Adipose tissue (tissue), 3 donors: Measurements from ENCODE around the gene SFSWAP. TPM values are rescaled to one million over a fixed set of nuclear protein-coding genes. Genes with fewer than 3 reads are reported as not detected.

ENCODE experiments used
- H3K27ac ChIP-seq: one replicate; pipeline ENCODE4 v1.5.1; 2013; ENCODE audit warnings: low read depth, low read length
- WGBS, 3 donors: extraction: QIAGEN DNeasy Blood & Tissue Kit; methylation state at CpG; one replicate each; pipeline ENCODE4 v1.1.7; 2013; 5-methylcytosine and 5-hydroxymethylcytosine counted together
- polyA plus RNA-seq, 3 donors: library from polyadenylated mRNA; stranded (reverse); fragments of 200-250 nt; gene quantifications; one replicate each; pipeline ENCODE4 v1.2.3, GENCODE V29; 2013
- donor health status: healthy with polysubstance abuse.
- donor health status: Bipolar disorder and iron deficiency.
- donor health status: healthy.

SFSWAP gene
- polyA plus RNA-seq, 3 donors = 16.0 to 28.4 (median 18.1) TPM

- H3K27ac ChIP-seq = no peak overlapping the region
- 96 to 99% (median 97%) methylated on average over 7 of the region's 7 CpGs for WGBS, 3 donors
Measured at GRCh38 chr12:131745706-131746105, 34.8 kb downstream of the SFSWAP start.

GRCh38 chr12:131747276-131748177, 36.6 kb downstream of the SFSWAP start:
- WGBS, 3 donors = 86 to 88% (median 88%) methylated on average over 12 of the region's 12 CpGs
- no peak overlapping the region for H3K27ac ChIP-seq

- WGBS, 3 donors = 91 to 95% (median 95%) methylated on average over 18 to 19 of the region's 19 CpGs
- H3K27ac ChIP-seq = no peak overlapping the region
Measured at GRCh38 chr12:131749618-131750315, 38.9 kb downstream of the SFSWAP start.

- no peak overlapping the region for H3K27ac ChIP-seq
- 79 to 87% (median 83%) methylated on average over 7 of the region's 7 CpGs for WGBS, 3 donors
Measured at GRCh38 chr12:131751335-131751734, 40.4 kb downstream of the SFSWAP start.

- H3K27ac ChIP-seq = no peak overlapping the region
- 65 to 92% (median 86%) methylated on average over 11 of the region's 11 CpGs for WGBS, 3 donors
Measured at GRCh38 chr12:131752451-131752850, 41.6 kb downstream of the SFSWAP start.

GRCh38 chr12:131753005-131753404, 42.1 kb downstream of the SFSWAP start:
- WGBS, 3 donors = 94 to 98% (median 95%) methylated on average over 20 of the region's 20 CpGs
- H3K27ac ChIP-seq = no peak overlapping the region

GRCh38 chr12:131753757-131754156, 42.9 kb downstream of the SFSWAP start:
- no peak overlapping the region for H3K27ac ChIP-seq
- 95 to 99% (median 99%) methylated on average over 8 of the region's 8 CpGs for WGBS, 3 donors

- WGBS, 3 donors = 94 to 97% (median 94%) methylated on average over 17 of the region's 17 CpGs
- H3K27ac ChIP-seq = no peak overlapping the region
Measured at GRCh38 chr12:131754184-131754583, 43.3 kb downstream of the SFSWAP start.

- no peak overlapping the region for H3K27ac ChIP-seq
- 87 to 91% (median 88%) methylated on average over 16 of the region's 16 CpGs for WGBS, 3 donors
Measured at GRCh38 chr12:131755305-131756113, 44.6 kb downstream of the SFSWAP start.

GRCh38 chr12:131756441-131756840, 45.6 kb downstream of the SFSWAP start:
- H3K27ac ChIP-seq = no peak overlapping the region
- 95 to 97% (median 97%) methylated on average over 18 of the region's 18 CpGs for WGBS, 3 donors

- WGBS, 3 donors = 94 to 95% (median 95%) methylated on average over 17 of the region's 17 CpGs
- H3K27ac ChIP-seq = no peak overlapping the region
Measured at GRCh38 chr12:131757111-131757510, 46.2 kb downstream of the SFSWAP start.

GRCh38 chr12:131758016-131758739, 47.3 kb downstream of the SFSWAP start:
- no peak overlapping the region for H3K27ac ChIP-seq
- WGBS, 3 donors = 91 to 94% (median 93%) methylated on average over 11 of the region's 11 CpGs

- H3K27ac ChIP-seq = no peak overlapping the region
- WGBS, 3 donors = 94 to 97% (median 95%) methylated on average over 8 of the region's 8 CpGs
Measured at GRCh38 chr12:131759176-131759575, 48.3 kb downstream of the SFSWAP start.

GRCh38 chr12:131761638-131762037, 50.7 kb downstream of the SFSWAP start:
- 97 to 99% (median 98%) methylated on average over 5 of the region's 5 CpGs for WGBS, 3 donors
- H3K27ac ChIP-seq = no peak overlapping the region

GRCh38 chr12:131764738-131765137, 53.8 kb downstream of the SFSWAP start:
- WGBS, 3 donors = 79 to 85% (median 80%) methylated on average over 9 of the region's 9 CpGs
- no peak overlapping the region for H3K27ac ChIP-seq

GRCh38 chr12:131765961-131766360, 55.1 kb downstream of the SFSWAP start:
- 94 to 98% (median 98%) methylated on average over 10 of the region's 10 CpGs for WGBS, 3 donors
- H3K27ac ChIP-seq = no peak overlapping the region

- no peak overlapping the region for H3K27ac ChIP-seq
- 89 to 96% (median 95%) methylated on average over 13 to 15 of the region's 17 CpGs for WGBS, 3 donors
Measured at GRCh38 chr12:131766382-131767107, 55.7 kb downstream of the SFSWAP start.
